HFF-Myc (cell line): Measurements from ENCODE around the gene CHD1L.
"Not testable (repeated sequence)": the region's sequence is repeated elsewhere in the genome, so short reads cannot be mapped to it uniquely, and the experiment has no call there.

Experiments
- DNase-seq: peaks from one replicate; pipeline ENCODE4 v3.0.0-alpha.2; 2011; ENCODE audit warnings: low read depth; ENCODE audit errors: extremely low read depth
- H3K4me3 ChIP-seq: replicated peaks from 2 replicates; pipeline ENCODE4 v1.5.1; 2011; ENCODE audit warnings: low read depth, mild to moderate bottlenecking, control low read depth, low read length
- CTCF ChIP-seq: IDR thresholded peaks from 2 replicates; pipeline ENCODE4 v1.5.1; 2012; ENCODE audit warnings: mild to moderate bottlenecking, low read depth, low read length, control low read depth; ENCODE audit errors: missing control alignments

The CHD1L gene

GRCh38 chr1:147242449-147243227, at the start of gene CHD1L:
CHD1L (plus strand) TSS chr1:147242684; CDS start chr1:147242704, 20 bp downstream.
- H3K4me3 ChIP-seq: peak within 1 kb of the TSS; percentile 81
- TF ChIP-seq CTCF: peak; percentile 90
- peak; percentile 85 for DNase-seq

GRCh38 chr1:147197324-147197723, 45.2 kb upstream of the CHD1L start:
- not testable (repeated sequence) for H3K4me3 ChIP-seq, DNase-seq

GRCh38 chr1:147201276-147201675, 41.2 kb upstream of the CHD1L start:
- TF ChIP-seq CTCF: no peak
- DNase-seq: no peak
- H3K4me3 ChIP-seq: no peak overlapping the region

GRCh38 chr1:147201786-147202185, 40.7 kb upstream of the CHD1L start:
- no peak for DNase-seq
- H3K4me3 ChIP-seq: no peak overlapping the region
- TF ChIP-seq CTCF: no peak

DNA sequence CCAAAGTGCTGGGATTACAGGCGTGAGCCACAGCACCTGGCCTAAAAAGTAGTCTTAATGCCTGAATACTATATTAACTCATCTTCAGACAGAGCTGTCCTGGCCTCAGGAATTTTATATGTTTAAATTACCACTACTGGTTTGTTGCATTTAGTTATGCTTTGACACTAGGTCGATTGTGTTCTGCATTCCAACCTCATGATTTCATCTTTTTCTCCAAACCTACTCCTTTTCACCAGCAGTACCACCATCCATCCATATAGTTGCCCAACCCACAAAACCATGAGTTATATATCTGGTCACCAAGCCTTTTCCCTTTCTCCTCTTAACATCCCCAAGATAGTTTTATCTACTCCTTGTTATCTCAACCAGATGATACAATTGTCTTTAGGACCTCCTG, 39.9 kb upstream of the CHD1L start:
- DNase-seq: no peak
- no peak for TF ChIP-seq CTCF
- no peak overlapping the region for H3K4me3 ChIP-seq

GRCh38 chr1:147204080-147204479, 38.4 kb upstream of the CHD1L start:
- TF ChIP-seq CTCF: no peak
- H3K4me3 ChIP-seq: no peak overlapping the region
- DNase-seq: no peak

GRCh38 chr1:147207192-147207591, 35.3 kb upstream of the CHD1L start:
- no peak for TF ChIP-seq CTCF
- H3K4me3 ChIP-seq: no peak overlapping the region
- no peak for DNase-seq
